Measurements from ENCODE around the gene UMODL1.

The UMODL1 gene

DNA sequence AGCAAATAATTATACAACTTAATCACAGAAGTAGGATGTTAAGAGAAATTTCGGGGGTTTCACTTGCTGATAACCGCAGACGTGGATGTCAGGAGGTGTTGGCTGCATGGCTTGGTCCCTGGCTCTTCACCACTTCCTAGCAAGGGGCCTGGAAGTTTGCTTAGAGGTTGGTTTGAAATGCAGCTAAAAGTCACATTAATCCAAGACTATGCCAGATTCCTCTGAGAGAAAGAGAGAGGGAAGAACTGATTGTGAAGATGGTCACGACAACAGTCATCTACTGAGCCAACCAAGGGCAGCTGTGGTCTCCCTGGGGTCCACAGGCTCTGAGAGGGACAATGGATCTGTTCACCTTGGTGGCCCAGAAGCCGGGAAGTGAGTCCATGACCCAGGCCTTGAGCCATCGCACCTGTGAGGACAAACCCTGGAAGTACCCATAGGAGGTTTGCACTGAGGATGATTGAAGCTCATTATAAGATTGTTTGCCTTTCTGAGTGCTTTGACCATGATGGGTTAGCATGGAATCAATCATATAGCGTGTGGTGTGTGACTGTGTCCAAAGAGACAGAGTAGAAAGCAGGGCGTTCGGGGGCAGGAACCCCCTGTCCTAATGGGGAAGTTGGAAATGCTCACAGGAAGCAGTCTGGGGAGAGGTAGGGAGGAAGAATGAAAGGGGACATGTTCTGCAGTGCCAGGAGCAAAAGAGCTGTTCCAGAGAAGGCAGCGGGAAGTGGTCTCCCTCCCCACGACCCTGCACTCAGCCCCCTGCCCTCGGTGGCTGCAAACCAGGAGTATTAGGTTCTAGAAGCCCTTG is 47.1 kb downstream of the UMODL1 start:
- no peak for DNase-seq

DNA sequence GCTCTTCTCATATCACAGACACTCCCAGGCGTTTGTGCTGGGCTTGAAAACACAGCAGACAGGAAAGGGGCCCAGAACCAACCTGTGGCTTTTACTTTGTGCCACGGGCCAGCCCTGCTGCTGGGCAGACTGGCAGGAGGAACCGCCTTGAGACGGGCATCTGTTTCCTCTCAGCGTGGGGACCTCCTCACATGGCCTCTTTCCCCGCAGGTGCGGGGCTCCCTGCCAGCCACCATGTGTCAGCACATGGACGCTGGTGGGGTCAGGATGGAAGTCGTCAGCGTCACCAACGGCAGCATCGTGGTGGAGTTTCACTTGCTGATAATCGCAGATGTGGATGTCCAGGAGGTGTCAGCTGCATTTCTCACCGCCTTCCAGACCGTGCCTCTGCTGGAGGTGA is 47.8 kb downstream of the UMODL1 start:
- no peak for DNase-seq

DNA sequence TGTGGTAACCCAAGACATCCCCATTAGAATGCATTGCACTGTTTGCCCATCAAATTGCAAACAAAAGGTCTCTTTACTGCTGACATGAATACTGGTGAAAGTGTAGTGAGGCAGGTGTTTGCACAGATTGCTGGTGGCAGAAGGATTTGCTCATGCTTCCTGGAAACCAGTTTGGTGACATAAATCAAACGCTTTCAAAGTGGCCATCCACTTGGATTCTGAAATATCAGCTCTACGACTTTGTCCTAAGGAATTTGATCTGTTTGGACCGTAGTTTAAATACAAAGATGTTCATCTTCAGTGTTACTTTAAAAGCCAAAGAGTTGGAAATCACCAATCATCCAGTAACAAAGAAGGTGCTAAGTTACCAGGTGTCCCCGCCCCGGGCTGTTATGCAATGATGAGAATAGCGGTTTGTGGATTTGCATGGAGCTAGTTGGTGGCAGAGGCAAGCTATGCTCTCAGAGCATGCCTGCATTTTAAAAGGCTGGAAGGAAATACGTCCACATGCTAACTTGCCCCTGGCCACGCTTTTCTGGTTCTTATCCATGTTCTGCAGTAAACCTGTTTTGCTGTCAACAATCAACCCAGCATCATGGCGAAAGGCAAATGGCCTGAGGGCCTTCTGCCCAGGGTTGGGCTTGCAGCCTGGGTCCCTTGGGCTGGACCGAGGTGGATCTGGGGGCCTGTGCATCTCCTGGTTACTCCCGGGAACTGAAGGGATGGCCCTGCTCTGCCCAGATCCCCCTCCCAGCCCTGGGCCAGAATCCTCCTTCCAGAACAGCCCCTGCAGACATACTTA is 49.2 kb downstream of the UMODL1 start:
- DNase-seq = no peak

DNA sequence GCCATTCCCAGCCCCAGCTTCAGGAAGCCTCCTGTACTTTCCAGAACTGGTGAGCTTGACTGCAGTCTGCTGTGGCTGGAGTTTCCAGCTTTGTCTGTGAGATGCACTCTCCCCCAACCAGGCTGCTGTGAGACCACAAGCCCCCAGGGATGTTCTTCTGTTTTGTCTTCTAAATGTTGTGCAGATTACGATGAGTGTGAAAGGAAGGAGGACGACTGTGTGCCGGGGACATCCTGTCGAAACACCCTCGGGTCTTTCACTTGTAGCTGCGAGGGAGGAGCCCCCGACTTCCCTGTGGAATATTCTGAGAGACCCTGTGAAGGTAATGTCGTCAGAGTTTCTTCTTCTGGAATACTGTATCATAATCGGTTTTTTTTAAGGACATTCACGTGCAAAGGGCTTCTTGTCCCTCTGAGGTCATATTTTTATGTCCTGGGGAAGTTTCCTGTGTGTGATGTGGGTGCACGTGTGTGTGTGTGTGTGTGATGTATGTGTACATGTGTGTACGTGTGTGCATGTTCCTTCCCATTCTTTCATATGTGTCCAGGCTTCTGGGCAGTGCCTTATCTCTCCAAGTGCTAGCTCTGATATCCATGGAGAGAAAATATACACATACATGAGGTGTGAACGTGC is 49.9 kb downstream of the UMODL1 start:
- no peak for DNase-seq

DNA sequence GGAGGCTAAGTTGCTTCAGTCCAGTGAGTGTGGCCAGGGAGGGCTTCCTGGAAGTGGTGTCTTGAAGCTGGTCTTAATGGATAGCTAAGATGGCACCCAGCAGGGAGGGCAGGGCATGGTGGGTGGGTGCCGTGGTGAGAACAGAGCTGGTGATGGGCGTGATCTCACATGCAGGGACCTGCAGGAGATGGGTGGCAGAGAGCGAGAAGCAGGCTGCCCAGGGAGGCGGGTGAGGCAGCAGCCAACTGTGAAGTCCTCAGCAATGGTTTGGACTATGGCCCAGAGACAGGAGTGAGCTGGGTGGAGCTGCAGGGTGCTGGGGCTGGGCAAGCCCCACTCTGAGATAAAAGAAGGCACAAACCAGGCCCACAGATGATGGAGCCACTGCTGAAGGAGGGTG is 50.7 kb downstream of the UMODL1 start:
- DNase-seq = no peak

DNA sequence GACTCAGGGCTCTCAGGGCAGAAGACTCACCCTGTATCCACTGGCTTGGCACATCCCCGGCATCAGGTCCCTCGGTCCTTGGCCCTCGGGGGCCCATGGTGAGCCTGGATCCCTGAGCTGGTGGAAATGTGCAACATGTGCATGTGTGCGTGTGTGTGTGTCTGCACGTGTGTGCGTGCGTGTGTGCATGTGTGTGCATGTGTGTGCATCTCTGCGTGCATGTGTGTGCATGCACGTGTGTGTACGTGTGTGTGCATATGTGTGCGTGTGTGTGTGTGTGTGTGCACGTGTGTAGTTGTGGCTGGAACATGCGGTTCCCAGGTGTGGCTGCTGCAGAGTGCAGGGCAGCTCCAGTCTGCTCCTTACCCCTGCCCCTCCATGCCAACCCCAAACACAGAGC is 51.3 kb downstream of the UMODL1 start:
- no peak for DNase-seq

DNA sequence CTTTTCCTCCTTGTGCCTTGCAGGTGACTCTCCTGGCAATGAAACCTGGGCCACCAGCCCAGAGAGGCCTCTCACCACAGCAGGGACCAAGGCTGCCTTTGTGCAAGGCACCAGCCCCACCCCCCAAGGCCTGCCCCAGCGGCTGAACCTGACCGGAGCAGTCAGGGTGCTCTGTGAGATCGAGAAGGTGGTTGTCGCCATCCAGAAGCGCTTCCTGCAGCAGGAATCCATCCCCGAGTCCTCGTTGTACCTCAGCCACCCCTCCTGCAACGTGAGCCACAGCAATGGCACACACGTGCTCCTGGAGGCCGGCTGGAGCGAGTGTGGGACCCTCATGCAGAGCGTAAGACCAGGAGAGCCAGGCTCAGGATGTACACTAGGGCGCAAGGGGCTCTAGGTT is 51.7 kb downstream of the UMODL1 start:
- no peak for DNase-seq

DNA sequence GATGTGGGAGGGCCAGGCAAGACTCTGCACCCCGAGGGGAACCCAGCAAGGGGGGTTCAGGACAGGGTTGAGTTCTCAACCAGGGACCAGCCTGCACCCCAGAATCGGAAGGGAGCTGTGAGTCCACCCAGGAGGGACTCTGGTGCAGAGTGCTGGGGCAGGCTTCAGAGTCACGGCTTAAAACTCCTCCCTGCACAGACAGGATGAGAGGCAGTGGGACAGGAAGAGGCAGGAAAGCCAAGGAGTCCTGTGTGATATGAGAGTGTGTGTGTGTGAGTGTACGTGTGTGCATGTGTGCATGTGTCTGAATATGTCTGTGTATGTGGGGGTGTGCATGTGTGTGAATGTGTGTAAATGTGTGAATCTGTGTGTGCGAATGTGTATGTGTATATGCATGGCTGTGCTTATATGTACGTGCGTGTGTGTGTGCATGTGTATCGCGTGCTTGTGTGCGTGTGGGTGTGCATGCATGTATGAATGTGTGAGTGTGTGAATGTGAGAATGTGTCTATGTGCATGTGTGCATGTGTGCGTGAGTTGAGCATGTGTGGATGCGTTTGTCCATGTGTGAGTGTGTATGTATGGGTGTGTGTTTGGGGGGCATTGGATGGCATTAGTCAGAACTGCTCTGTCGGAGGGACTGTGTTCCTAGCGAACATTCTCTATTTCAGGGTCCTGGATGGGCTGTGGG is 52.2 kb downstream of the UMODL1 start:
- no peak for DNase-seq

DNA sequence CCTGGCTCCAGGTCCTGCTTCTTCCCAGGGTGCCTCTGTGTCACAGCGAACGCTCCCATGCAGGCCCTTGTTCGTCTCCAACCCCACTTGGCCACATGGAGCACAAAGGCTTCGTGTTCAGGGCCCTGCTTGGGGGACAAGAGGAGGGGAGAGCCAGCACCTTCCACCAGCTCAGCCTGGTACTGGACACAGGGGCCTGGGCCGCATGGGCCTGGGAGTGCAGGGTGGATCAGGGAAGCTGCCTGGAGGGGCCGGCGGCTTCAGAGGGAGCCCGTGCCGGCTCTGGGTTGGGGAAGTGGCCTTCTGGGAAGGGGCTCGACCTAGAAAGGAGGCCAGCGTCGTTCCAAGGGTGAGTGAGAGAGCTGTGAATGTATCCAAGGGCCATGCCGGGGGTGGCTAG is 53.0 kb downstream of the UMODL1 start:
- DNase-seq = no peak

DNA sequence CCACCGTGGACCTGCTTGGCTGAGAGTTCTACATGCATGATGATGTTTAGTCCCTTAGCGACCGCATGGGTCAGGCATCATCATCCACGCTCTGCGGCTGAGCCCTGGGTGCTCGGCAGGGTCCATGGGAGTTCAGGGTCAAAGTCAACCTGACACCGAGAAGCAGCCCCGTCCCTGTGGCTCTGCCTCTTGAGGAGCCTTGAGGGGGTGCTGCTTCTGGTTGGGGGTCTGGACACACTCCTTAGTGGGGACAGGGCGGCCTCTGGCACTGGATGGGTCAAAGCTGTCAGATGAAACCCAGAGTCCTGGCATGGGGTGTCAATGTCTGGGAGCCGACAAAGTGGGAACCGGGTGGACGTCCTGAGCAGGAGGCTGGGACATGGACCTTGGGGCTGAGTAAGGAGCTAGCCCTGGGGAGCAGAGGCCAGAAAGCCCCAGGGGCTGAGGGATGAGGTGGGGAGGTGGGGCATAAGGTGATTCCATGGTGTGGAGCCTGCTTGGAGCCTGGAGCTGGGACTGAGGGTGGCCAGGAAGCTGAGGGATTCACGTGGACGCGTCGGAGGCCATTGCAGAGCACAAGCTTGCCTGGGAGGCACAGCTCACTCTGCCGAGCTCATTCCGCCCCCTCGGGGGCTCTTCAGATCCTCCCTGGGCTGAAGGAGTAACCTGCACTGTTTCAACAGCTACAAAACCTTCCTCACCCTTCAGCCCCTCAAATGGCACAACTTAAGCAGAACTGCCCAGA is 53.9 kb downstream of the UMODL1 start:
- DNase-seq = no peak

DNA sequence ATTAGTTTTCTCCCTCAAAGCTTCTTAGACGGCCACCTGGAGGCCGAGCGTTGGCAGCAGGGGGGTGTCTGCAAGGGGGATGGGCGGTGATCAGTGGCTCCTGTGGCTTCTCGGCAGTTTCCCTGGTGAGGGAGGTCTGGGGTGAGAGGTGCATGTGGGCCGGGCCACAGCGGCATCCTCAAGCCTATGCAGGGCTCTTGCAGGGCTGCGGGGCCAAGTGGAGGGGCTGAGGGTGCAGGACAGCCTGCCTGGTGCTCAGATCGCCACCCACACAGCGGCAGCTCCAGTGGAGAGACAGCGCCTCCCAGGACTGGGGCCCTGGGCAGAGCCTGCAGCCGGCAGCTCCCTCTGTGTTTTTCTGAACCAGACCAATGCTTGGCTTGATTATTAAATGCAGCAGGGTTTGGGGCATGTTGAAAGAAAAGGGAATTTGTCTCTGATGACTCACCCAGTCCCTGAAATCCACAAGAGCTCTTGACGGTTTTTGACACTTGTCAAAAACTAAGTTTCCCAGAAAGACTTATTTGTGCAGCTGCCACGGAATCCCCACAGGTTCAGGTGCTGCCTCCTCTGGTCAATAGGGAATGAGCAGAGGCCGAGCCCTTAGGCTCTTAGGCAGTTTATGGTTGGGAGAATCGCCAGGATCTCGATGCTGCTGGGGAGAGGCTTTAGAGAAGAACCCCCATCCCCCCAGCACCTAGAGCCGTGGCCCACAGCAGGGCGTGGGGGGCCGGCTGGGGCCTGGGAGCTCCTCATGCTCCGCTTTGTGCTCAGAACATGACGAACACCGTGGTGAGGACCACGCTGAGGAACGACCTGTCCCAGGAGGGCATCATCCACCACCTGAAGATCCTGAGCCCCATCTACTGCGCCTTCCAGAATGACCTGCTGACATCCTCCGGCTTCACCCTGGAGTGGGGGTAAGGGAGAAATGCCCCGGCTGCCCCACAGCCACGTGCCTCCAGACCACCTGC is 54.7 kb downstream of the UMODL1 start:
- no peak for DNase-seq

DNA sequence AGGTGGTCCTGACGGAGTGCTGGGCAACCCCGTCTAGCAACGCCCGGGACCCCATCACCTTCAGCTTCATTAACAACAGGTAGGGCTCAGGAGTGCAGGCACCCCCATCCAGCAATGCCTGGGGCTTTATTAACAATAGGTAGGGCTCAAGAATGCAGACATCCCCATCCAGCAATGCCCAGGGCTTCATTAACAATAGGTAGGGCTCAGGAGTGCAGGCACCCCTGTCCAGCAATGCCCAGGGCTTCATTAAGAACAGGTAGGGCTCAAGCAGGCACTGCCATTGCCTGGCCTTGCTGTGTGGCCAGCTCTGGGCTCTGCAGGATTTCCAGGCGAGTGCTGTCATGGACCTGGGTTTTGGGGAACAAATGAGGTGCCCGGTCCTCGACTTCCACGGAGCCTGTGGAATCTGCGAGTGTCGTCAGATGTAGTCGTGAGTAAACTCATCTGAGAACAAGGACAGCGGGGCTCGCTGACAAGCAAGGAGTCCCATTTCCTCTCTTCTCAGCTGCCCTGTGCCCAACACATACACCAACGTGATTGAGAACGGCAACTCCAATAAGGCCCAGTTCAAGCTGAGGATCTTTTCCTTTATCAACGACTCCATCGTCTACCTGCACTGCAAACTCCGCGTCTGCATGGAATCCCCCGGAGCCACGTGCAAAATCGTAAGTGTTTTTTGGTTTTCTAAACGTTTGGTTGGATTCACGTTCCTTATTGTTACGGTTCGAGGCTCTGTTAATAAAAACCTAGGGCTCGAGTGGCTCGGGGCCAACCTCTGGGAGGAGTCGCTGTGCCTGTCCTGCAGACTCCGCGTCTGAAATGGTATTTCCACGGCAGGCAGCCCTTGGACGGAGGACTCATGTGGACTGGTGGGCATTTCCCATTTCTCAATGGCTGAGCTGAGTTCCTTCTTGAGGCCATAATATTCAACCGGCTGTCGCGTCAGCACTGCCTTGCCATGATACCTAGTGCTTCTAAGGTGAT is 56.3 kb downstream of the UMODL1 start:
- DNase-seq = no peak

DNA sequence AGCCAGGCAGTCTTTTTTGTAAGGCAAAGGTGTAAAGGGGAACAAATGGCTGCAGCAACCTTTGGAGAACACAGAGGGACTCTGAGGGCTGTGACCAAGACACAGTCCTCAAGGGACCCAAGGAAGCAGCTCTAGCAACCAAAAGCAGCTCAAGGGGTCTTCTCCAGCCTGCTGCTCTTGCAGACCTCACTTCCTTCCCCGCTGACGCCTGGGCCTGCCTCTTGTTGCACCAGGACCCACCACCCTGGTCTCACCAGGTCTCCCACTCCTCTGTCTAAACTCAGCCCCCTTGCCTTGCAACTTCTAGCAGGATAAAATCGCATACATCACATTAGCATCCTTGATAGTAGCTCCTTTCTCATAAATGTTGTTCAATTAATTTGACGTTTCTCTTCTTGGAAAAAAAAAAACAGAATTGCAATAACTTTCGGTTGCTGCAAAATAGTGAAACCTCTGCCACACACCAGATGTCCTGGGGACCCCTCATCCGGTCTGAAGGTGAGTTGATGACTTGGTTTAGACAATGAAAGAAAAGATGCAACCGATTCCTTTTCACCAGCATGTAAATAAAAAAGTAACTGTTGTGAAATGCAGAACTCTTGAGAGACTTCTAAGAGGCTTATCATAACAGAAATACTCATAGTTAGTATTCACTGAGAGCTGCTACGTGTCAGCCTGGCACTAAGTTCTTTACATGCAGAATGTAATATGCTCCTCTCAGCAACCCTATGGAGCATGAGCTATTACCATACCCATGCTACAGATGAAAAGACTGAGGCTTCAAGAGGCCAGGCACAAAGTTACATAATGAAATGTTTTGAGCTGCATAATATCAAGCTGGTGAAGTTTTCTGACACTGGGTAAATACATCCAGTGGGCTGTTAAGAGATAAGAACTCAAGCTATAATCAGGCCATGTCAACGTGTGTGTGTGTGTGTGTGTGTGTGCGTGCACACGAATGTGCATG is 58.5 kb downstream of the UMODL1 start:
- DNase-seq = no peak

DNA sequence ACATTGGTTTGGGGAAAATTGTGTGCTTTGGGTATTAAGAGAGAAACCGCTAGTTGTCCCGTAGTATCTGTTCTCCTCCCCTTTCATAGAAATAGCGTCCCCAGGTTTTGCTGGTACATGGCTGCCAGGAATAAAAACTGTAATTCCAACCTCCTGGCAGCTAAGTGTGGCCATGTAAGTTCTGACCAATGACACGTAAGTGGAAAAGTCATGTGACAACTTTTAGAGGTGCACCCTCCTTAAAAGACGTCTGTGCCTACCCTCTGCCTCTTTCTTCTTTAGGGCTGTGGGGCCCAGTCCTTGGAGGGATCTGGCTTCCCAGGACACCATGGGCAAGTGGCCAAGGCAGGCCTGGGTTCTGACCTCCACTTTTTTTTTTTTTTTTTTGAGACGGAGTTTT is 59.3 kb downstream of the UMODL1 start:
- DNase-seq = no peak

DNA sequence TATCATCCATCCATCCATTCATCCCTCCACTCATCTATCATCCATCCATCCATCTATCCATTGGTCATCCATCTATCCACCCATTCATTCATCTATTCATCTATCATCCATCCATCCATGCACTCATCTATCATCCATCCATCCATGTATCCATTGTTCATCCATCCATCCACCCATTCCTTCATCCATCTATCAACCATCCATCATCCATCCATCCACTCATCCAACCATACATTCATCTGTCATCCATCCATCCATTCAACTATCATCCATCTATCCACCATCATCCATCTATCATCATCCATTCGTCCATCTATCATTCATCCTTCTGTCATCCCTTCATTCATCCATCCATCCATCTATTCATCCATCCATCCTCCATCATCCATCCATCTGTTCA is 61.1 kb downstream of the UMODL1 start:
- DNase-seq = no peak

DNA sequence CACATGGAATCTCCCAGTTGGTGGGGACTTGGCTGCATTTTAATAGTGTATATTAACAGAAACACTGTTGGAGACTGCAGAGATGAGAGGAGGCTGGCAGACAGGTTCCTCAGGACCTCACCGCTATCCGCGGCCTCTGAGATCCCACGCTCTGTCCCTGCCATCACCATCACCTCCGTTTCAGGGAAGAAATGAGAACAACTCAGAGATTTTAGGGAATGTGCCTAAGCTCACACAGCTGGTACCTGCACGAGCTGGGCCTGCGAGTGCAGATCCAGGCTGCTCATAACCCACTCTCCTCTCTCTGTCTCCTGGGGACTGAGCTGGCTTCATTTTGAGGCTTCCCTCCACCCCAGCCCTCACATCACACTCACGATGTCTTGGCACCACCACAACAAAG is 62.0 kb downstream of the UMODL1 start:
- no peak for DNase-seq

DNA sequence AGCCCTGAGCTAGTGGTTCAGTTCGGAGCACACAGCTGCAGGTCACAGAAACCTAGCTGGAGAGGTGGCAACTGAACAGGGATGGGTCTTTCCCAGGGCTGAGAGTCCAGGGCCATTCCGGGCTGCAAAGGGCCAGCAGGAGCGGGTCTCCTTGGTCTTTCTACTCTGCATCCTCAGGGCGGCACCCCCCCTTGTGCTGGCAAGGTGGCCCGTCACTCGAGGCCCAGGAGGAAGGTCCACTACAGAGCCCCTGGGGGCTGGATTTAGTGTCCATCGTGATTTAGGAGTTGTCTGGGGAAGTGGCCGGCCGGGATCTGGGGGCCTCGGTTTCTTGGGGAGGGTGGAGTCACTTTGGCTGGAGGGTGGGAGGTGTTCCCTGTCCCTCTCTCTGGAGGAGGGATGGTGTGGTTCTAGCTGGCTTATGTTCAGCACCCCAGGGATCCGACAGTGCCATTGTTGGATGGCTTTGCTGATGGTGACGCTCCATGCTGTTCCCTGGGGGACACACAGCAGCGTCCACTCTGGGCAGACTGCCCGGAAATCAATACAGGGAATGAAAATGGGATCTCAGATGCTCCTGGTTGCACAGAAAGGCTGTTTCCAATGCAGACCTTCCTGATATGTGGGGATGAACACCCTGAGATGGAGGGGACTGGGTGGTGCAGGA is 64.4 kb downstream of the UMODL1 start:
- no peak for DNase-seq
